Peyer's patch (tissue), 4 donors: ENCODE results near the gene SLC6A8. TPM values are rescaled to one million over a fixed set of nuclear protein-coding genes. Genes with fewer than 3 reads are reported as not detected.

ENCODE experiments used
- DNase-seq, 3 donors: peaks; one replicate each; pipeline ENCODE4 v3.0.0-alpha.2; 2017 to 2019
- H3K27ac ChIP-seq, 4 donors: fragments of 200-600 bp; sonication (generic); one replicate each; pipeline ENCODE4 v1.5.1; 2016 to 2019
- H3K27me3 ChIP-seq, 2 donors: fragments of 200-600 bp; sonication (generic); one replicate each; pipeline ENCODE4 v1.5.1; 2019
- H3K36me3 ChIP-seq, 3 donors: fragments of 200-600 bp; sonication (generic); one replicate each; pipeline ENCODE4 v1.5.1; 2016 to 2019
- H3K4me1 ChIP-seq, 4 donors: fragments of 200-600 bp; sonication (generic); one replicate each; pipeline ENCODE4 v1.5.1; 2016 to 2019
- H3K4me3 ChIP-seq, 4 donors: fragments of 200-600 bp; sonication (generic); 1 replicate in 3 of 4; 2 replicates in 1 of 4; pipeline ENCODE4 v1.5.1; 2016 to 2019; ENCODE audit warnings: mild to moderate bottlenecking in 1 of 4
- H3K9me3 ChIP-seq, 4 donors: fragments of 200-600 bp; sonication (generic); one replicate each; pipeline ENCODE4 v1.5.1; 2016 to 2019; ENCODE audit warnings: mild to moderate bottlenecking in 1 of 4
- POLR2A ChIP-seq, 2 donors: fragments of 450-650 bp; IDR thresholded peaks; one replicate each; pipeline ENCODE4 v1.5.1; 2017; ENCODE audit warnings: antibody characterized with exemption in 2 of 2, mild to moderate bottlenecking in 2 of 2, moderate library complexity in 2 of 2
- total RNA-seq, 4 donors: library from RNA; depleted of rRNA; stranded (reverse); fragments of >200 nt; gene quantifications; one replicate each; pipeline ENCODE4 v1.1.0, GENCODE V29; 2016
- TF ChIP-seq, protein P1 (sequence below), 6 experiments: fragments of 450-650 bp in 4 of 6; fragments of 200-600 bp in 2 of 6; sonication (generic) in 1 of 6; IDR thresholded peaks; one replicate each; pipeline ENCODE4 v1.5.1; 2017 to 2019; ENCODE audit warnings: antibody characterized with exemption in 6 of 6, mild to moderate bottlenecking in 3 of 6, moderate library complexity in 1 of 6

The SLC6A8 gene
- total RNA-seq, 4 donors from 2014 or later: 36.3 to 562 (median 146) TPM

- H3K9me3 ChIP-seq: no peaks in the 10 kb centered on the region
- H3K27ac ChIP-seq: no peak overlapping the region
- peaks cover 0 to 11% (median 0%) of the 10 kb centered on the region in 4 donors for H3K4me1 ChIP-seq
- H3K27me3 ChIP-seq: peaks cover 0 to under 1% of the 10 kb centered on the region in 2 donors
- H3K4me3 ChIP-seq: no peak overlapping the region
- H3K36me3 ChIP-seq: no peaks in the 10 kb centered on the region
- TF ChIP-seq, protein P1, sequence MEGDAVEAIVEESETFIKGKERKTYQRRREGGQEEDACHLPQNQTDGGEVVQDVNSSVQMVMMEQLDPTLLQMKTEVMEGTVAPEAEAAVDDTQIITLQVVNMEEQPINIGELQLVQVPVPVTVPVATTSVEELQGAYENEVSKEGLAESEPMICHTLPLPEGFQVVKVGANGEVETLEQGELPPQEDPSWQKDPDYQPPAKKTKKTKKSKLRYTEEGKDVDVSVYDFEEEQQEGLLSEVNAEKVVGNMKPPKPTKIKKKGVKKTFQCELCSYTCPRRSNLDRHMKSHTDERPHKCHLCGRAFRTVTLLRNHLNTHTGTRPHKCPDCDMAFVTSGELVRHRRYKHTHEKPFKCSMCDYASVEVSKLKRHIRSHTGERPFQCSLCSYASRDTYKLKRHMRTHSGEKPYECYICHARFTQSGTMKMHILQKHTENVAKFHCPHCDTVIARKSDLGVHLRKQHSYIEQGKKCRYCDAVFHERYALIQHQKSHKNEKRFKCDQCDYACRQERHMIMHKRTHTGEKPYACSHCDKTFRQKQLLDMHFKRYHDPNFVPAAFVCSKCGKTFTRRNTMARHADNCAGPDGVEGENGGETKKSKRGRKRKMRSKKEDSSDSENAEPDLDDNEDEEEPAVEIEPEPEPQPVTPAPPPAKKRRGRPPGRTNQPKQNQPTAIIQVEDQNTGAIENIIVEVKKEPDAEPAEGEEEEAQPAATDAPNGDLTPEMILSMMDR (IDR thresholded peaks at IDR 0.05): no peak
- DNase-seq: peak in 1 of 3 donors; percentile 34
Observed at GRCh38 chrX:153649915-153650782, 37.6 kb upstream of the SLC6A8 start.

DNA sequence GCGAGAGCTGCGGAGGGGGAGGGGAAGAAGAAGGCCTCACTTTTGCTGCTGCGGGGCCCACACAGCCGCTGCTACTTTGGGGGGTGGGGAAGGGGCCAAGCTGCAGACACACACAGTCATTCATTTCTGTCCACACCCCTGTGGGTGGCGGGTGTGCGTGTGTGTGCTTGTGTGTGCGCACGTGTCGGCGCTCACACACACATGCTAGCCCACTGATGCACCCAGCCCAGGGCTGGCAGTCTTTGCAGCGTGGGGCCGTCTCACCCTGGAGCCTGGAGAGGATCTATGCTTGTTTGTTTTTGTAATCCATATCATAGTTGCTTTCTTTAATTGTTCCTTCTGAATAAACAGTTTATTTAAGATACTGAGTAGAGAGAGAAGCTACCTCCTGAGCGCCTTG lies 36.8 kb upstream of the SLC6A8 start:
- TF ChIP-seq POLR2A (IDR thresholded peaks at IDR 0.05): no peak
- TF ChIP-seq, protein P1 (IDR thresholded peaks at IDR 0.05): no peak
- Histone ChIP-seq H3K4me3 (no peak overlapping the region), H3K27ac (no peak overlapping the region), H3K9me3 (no peaks in the 10 kb centered on the region), H3K27me3 (no peaks in the 10 kb centered on the region), H3K4me1 (peaks cover 0 to 11% (median 0%) of the 10 kb centered on the region in 4 donors), H3K36me3 (no peaks in the 10 kb centered on the region)
- DNase-seq: no peak

DNA sequence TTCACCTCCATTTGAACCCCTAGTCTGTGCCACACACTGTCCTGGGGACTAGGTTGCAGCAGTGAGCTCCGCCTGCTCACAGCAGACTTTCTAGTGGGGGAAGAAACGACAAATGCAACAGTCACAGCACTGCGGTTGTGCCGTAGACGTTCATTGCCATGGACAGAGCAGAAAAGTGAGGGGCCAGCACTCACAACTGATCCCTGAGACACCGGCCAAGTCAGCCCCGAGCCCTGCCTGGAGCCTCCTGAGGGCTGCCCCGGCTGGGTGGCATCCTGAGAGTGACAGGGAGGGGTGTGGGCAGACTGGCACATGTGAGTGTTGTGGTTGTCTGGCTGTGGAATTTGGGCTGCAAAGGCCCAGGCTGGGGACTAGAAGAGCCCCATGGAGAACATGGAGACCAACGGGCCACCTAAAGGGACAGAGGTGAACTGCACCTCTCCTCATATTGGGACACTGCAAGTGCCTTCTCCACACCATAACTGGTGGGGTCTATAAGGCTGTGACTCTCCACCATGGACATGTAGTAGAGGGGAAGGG lies 36.1 kb upstream of the SLC6A8 start:
- Histone ChIP-seq H3K9me3 (no peaks in the 10 kb centered on the region), H3K27me3 (no peaks in the 10 kb centered on the region), H3K27ac (no peak overlapping the region), H3K36me3 (no peaks in the 10 kb centered on the region), H3K4me1 (peaks cover 0 to 11% (median 0%) of the 10 kb centered on the region in 4 donors), H3K4me3 (no peak overlapping the region)
- no peak for TF ChIP-seq POLR2A (IDR thresholded peaks at IDR 0.05)
- TF ChIP-seq, protein P1 (IDR thresholded peaks at IDR 0.05): peak in 1 of 6 experiments; percentile 30
- peak in 1 of 3 donors; percentile 43 for DNase-seq

GRCh38 chrX:153653556-153653955 lies 34.2 kb upstream of the SLC6A8 start:
- no peak overlapping the region for H3K4me3 ChIP-seq
- no peak for TF ChIP-seq POLR2A (IDR thresholded peaks at IDR 0.05)
- TF ChIP-seq, protein P1 (IDR thresholded peaks at IDR 0.05): no peak
- no peaks in the 10 kb centered on the region for H3K4me1 ChIP-seq

GRCh38 chrX:153657161-153657560 lies 30.6 kb upstream of the SLC6A8 start:
- DNase-seq: peak in 1 of 3 donors; percentile 9
- H3K36me3 ChIP-seq: no peaks in the 10 kb centered on the region
- H3K27me3 ChIP-seq: no peaks in the 10 kb centered on the region
- H3K4me3 ChIP-seq: no peak overlapping the region
- H3K9me3 ChIP-seq: no peaks in the 10 kb centered on the region
- H3K4me1 ChIP-seq: no peaks in the 10 kb centered on the region
- H3K27ac ChIP-seq: no peak overlapping the region
- TF ChIP-seq, protein P1 (IDR thresholded peaks at IDR 0.05): no peak
- no peak for TF ChIP-seq POLR2A (IDR thresholded peaks at IDR 0.05)

More at GRCh38 chrX:153653556-153653955, 34.2 kb upstream of the SLC6A8 start:
- Histone ChIP-seq H3K27ac (no peak overlapping the region), H3K27me3 (no peaks in the 10 kb centered on the region), H3K9me3 (no peaks in the 10 kb centered on the region), H3K36me3 (no peaks in the 10 kb centered on the region)
- no peak for DNase-seq
